Spinal cord (tissue), 10 donors: ENCODE measurements around the gene AIDA. TPM values are rescaled to one million over a fixed set of nuclear protein-coding genes. Genes with fewer than 3 reads are reported as not detected.

Experiments used
- DNase-seq, 6 donors: peaks; one replicate each; pipeline versions ENCODE4 v3.0.0 to v3.0.0-alpha.2; 2013 to 2015; ENCODE audit warnings: low spot score in 6 of 6, low read depth in 4 of 6
- H3K27ac ChIP-seq: one replicate; pipeline ENCODE4 v1.5.1; 2013; ENCODE audit warnings: low read depth, low read length, control low read depth
- H3K27me3 ChIP-seq: one replicate; pipeline ENCODE4 v1.6.1; 2013; ENCODE audit warnings: low read length; ENCODE audit not compliant: control insufficient read depth, insufficient read depth
- H3K36me3 ChIP-seq: one replicate; pipeline ENCODE4 v1.6.1; 2013; ENCODE audit warnings: low read length; ENCODE audit not compliant: control insufficient read depth, insufficient read depth
- H3K4me1 ChIP-seq: one replicate; pipeline ENCODE4 v1.6.1; 2013; ENCODE audit warnings: low read length; ENCODE audit not compliant: control insufficient read depth, insufficient read depth
- H3K4me3 ChIP-seq: one replicate; pipeline ENCODE4 v1.5.1; 2013; ENCODE audit warnings: low read depth, low read length, control low read depth
- H3K9me3 ChIP-seq: one replicate; pipeline ENCODE4 v1.6.1; 2013; ENCODE audit warnings: low read length; ENCODE audit not compliant: control insufficient read depth, insufficient read depth
- WGBS: methylation state at CpG from one replicate; pipeline ENCODE4 v1.1.5; 2013; ENCODE audit warnings: missing lambda C conversion rate; ENCODE audit not compliant: insufficient coverage; 5-methylcytosine and 5-hydroxymethylcytosine counted together
- polyA plus RNA-seq, 2 donors: library from polyadenylated mRNA; unstranded; fragments of 120-200 nt; gene quantifications; one replicate each; pipeline ENCODE4 v1.2.1, GENCODE V29; 2013; ENCODE audit not compliant: insufficient read length in 2 of 2
- total RNA-seq, 2 donors: library from RNA; depleted of rRNA in 1 of 2; stranded (reverse); fragments of 120-200 nt in 1 of 2; fragments of >200 nt in 1 of 2; gene quantifications; one replicate each; pipeline versions ENCODE4 v1.2.3 to v1.2.4, GENCODE V29; 2013 to 2014
- donor health status: healthy.

The AIDA gene
- total and polyA plus RNA-seq, 4 donors, result 35.3 to 86.8 (median 72.5) TPM

DNA sequence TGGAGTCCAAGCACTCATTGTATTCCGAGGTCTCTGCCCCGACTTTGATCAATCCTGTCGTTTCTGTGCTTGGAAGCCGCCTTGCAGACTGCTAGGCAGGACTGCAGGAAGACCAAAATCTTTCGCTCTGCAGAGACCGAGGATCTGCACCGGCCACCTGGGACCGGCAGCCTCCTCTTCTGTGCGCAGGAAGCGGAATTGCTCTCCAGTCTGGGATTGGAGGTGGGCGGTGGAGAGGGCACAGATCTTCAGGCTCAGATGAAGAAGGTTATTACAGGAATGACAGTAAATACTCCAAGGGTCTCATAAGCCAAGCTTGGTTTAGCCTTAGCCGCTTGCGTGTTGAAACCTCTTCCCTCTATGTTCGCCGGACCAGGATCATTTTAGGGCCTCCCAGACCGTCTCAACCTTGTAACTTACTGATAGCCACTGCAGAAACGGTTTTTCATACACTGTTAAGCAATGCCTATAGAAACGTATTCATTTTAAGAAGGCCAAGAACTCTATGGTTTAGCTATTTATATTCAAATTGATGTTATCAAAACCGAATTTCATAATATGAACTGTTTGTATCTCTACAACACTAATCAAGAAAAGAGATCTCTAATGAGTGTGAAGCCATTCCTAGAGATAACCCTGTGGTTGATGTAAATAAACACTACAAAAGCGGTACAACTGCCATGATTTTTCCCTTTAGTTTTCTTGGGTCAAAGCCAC is 93.3 kb downstream of the AIDA start:
- Histone ChIP-seq H3K4me3 (peak overlapping the region; percentile 47), H3K4me1 (peaks cover 8% of the 10 kb centered on the region), H3K27me3 (no peaks in the 10 kb centered on the region), H3K9me3 (no peaks in the 10 kb centered on the region), H3K36me3 (peaks cover 6% of the 10 kb centered on the region), H3K27ac (no peak overlapping the region)
- peak in 2 of 6 donors; percentile 55 to 70 for DNase-seq
- WGBS, result 10% methylated on average over 16 of the region's 20 CpGs

Other genes with a start within 250 kb of the AIDA start
- 1 to 10 TPM in 1 of 2 donors, under 1 TPM in 1; 0.50 to 1.2 TPM for gene HHIPL2, start 164.4 kb downstream of the AIDA start, total RNA-seq
- 1 to 10 TPM; 1.0 to 2.0 TPM for gene HHIPL2, start 164.4 kb downstream of the AIDA start, polyA plus RNA-seq
- 10 to 100 TPM; 10.5 to 14.5 TPM for gene TAF1A, start 122.6 kb downstream of the AIDA start, total RNA-seq
- 10 to 100 TPM in 1 of 2 donors, 1 to 10 TPM in 1; 9.4 to 12.6 TPM for gene TAF1A, start 122.6 kb downstream of the AIDA start, polyA plus RNA-seq
- gene MIA3, start 94.4 kb downstream of the AIDA start, total RNA-seq, result 10 to 100 TPM; 65.8 to 89.3 TPM
- 100 to 1,000 TPM in 1 of 2 donors, 10 to 100 TPM in 1; 91.8 to 119 TPM for gene MIA3, start 94.4 kb downstream of the AIDA start, polyA plus RNA-seq
- 10 to 100 TPM; 49.3 to 84.2 TPM for gene BROX, start 73 bp upstream of the AIDA start, total RNA-seq
- 10 to 100 TPM; 35.2 to 53.4 TPM for gene BROX, start 73 bp upstream of the AIDA start, polyA plus RNA-seq
- under 1 TPM; 0.40 to 0.66 TPM for gene FAM177B, start 24.7 kb upstream of the AIDA start, total RNA-seq
- gene FAM177B, start 24.7 kb upstream of the AIDA start, polyA plus RNA-seq, result under 1 TPM in 1 of 2 donors, not detected in 1; 0.08 TPM
- 10 to 100 TPM; 11.7 to 18.8 TPM for gene DISP1, start 102.5 kb upstream of the AIDA start, total RNA-seq
- 10 to 100 TPM in 1 of 2 donors, 1 to 10 TPM in 1; 6.9 to 10.7 TPM for gene DISP1, start 102.5 kb upstream of the AIDA start, polyA plus RNA-seq